ENCODE results near the gene XYLT1.
"Not testable (repeated sequence)": the region's sequence is repeated elsewhere in the genome, so short reads cannot be mapped to it uniquely, and the experiment has no call there.

Gene XYLT1

GRCh38 chr16:17423221-17423620 lies 47.5 kb downstream of the XYLT1 start:
- DNase-seq: no peak

- DNase-seq: no peak
Measured at GRCh38 chr16:17420816-17421215, 49.9 kb downstream of the XYLT1 start.

- DNase-seq: no peak
Measured at GRCh38 chr16:17419266-17419665, 51.5 kb downstream of the XYLT1 start.

DNA sequence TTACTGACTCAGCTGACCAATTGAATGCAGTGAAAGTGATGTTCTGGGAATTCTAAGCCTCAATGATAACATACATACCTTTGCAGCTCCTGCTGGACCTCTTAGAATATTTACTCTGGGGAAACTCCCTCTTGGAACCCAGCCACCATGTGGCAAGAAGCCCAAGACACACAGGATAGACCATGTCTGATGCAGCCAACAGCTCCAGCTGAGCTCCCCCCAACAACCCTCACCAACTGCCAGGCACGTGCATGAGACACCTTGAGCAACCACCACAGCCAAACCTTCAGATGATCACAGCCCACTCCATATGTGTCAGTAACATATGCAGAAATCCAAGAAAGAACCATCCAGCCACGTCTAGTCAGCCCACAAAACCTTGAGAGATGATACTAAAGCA lies 53.0 kb downstream of the XYLT1 start:
- no peak for DNase-seq

GRCh38 chr16:17416461-17417311 lies 54.1 kb downstream of the XYLT1 start:
- peak; percentile 78 for DNase-seq

- DNase-seq: no peak
Measured at GRCh38 chr16:17414916-17415315, 55.8 kb downstream of the XYLT1 start.

GRCh38 chr16:17414421-17414820 lies 56.3 kb downstream of the XYLT1 start:
- DNase-seq: peak; percentile 68

GRCh38 chr16:17413508-17413907 lies 57.3 kb downstream of the XYLT1 start:
- no peak for DNase-seq

DNA sequence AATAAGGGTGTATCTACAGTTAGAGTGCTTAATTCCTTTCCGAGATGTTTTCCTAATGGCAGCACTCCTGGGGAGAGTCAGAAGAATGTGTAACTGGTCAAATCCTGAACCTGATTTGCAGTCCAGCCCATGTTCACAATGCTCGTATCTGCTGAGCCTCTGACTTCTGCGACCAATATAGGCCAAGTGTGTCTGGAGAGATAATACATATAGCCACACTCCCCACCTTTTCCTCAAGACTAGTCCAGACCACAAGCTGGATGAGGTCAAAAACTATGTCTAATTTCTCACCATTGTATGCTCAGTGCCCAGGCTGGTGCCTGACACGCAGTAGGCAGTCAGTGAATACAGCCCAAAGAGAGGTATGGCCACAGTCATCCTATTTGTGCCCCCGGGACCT lies 58.0 kb downstream of the XYLT1 start:
- no peak for DNase-seq

GRCh38 chr16:17412221-17412620 lies 58.5 kb downstream of the XYLT1 start:
- DNase-seq: no peak

DNA sequence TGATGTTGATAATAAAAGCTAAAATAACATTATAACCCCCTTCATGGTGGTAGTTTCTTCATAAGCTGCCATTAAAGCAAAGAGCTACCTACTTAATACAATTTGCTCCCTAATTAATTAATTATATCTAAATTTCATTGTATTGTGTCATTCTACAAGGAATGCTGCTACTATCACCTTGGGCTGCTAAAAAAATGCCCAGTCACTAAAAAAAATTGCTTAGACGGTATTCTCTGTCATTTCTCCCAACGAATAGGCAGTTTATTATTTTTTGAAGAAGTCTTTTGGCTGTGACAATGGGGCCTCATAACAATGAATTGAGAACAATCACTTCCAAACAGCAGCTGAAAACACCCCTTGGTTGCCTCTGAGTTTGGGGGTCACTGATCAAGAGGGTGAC lies 59.5 kb downstream of the XYLT1 start:
- no peak for DNase-seq

DNA sequence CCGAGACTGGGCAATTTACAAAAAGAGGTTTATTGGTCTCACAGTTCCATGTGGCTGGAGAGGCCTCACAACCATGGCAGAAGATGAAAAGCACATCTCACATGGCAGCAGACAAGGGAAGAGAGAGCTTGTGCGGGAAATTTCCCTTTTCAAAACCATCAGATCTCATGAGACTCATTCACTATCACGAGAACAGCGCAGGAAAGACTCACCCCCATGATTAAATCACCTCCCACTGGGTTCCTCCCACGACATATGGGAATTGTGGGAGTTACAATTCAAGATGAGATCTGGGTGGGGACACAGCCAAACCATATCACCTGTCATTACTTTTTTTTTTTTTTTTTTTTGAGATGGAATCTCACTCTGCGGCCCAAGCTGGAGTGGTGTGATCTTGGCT lies 60.4 kb downstream of the XYLT1 start:
- not testable (repeated sequence) for DNase-seq

DNA sequence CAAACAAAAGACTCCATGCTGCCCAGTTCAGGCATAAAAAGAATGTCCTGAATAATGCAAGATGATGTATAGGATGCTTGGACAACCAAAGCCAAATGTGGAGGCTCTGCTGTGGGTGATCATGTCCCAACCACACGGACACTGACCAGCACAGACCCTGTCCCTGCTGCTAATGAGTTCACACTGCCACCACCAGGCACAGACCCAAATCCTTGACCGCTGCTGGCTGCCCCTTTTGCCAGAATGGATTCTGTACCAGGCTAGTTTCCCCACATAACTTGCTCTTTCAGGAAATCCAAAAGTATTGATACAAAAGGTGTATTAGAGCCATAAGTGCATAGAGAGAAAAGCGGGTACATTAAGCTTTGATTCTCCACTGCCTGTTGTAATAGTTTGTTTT lies 60.9 kb downstream of the XYLT1 start:
- DNase-seq: no peak

GRCh38 chr16:17408955-17409441 lies 61.8 kb downstream of the XYLT1 start:
- DNase-seq: no peak

GRCh38 chr16:17408296-17408695 lies 62.5 kb downstream of the XYLT1 start:
- DNase-seq: no peak

- DNase-seq: no peak
Measured at GRCh38 chr16:17407321-17407720, 63.4 kb downstream of the XYLT1 start.

DNA sequence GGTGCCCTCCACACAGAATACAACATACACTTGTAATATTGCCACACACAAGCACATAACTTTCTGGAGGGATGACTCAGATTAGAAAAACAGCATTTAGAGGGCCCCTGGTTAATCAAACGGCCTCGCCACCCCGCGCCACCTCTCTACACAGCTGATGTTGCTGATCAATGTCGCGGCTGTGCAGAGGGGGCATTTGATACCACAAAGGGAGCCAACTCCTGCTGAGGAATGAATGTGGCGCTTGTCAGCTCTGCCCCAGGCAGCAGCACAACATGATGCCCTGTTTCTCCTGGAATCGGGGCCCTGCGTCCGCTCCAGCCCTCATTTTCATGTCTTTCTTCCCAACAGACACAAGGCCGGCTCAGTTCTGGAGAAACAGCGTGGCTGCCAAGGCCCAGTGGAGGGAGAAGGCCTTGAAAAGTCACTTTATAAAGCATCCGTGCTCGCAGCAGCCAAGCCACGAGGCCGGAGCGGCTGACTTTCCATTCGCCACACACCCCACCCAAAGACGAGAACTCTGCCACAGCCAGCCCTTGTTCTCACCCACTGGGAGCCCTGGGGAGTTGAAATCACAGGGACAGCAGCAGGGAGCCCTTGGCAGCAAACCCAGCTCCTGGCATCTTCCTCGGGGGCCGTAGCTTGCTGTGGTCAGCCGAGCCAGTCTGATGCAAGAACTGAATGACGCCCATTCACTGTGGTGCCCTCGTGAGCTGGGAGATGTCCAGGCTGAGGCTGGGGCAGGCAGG lies 65.6 kb downstream of the XYLT1 start:
- DNase-seq: no peak

- no peak for DNase-seq
Measured at GRCh38 chr16:17403859-17404545, 66.8 kb downstream of the XYLT1 start.

DNA sequence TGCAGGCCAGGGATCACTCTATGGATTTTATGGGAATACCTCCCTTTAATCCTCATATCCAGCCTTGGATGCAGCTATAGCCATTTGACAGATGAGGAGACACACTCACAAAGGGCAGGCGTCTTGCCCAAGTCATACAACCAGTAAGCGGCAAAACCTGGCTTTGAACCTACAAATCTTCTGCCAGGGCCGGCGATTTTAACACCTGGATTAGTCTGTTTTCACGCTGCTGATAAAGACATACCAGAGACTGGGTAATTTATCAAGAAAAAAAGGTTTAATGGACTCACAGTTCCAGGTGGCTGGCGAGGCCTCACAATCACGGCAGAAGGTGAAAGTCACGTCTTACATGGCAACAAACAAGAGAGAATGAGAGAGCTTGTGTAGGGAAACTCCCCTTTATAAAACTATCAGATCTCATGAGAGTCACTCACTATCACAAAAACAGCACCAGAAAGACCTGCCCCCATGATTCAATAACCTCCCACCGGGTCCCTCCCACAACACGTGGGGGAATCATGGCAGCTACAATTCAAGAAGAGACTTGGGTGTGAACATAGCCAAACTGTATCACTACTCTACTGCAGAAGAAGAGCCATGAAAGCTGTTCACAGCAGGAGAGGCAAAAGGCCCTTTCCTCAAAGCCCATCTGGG lies 67.5 kb downstream of the XYLT1 start:
- DNase-seq: no peak

GRCh38 chr16:17397499-17397891 lies 73.3 kb downstream of the XYLT1 start:
- no peak for DNase-seq

GRCh38 chr16:17396762-17397498 lies 73.8 kb downstream of the XYLT1 start:
- peak; percentile 67 for DNase-seq

GRCh38 chr16:17395849-17396480 lies 74.8 kb downstream of the XYLT1 start:
- DNase-seq: no peak

Measured in activated effector memory CD4-positive, alpha-beta T cell treated with anti-CD3 and anti-CD28 coated beads, Interleukin-2, amount 50 U/mL, for 16 hours (primary cell).